GM18520 (cell line): Measurements from ENCODE around the gene CDCA7L.

Experiments used
- ATAC-seq: cut with Tn5 transposase; IDR thresholded peaks from one replicate; pipeline ENCODE4 v1.9.1; 2021; ENCODE audit not compliant: unreplicated experiment

CDCA7L gene, protein sequence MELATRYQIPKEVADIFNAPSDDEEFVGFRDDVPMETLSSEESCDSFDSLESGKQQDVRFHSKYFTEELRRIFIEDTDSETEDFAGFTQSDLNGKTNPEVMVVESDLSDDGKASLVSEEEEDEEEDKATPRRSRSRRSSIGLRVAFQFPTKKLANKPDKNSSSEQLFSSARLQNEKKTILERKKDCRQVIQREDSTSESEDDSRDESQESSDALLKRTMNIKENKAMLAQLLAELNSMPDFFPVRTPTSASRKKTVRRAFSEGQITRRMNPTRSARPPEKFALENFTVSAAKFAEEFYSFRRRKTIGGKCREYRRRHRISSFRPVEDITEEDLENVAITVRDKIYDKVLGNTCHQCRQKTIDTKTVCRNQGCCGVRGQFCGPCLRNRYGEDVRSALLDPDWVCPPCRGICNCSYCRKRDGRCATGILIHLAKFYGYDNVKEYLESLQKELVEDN

DNA sequence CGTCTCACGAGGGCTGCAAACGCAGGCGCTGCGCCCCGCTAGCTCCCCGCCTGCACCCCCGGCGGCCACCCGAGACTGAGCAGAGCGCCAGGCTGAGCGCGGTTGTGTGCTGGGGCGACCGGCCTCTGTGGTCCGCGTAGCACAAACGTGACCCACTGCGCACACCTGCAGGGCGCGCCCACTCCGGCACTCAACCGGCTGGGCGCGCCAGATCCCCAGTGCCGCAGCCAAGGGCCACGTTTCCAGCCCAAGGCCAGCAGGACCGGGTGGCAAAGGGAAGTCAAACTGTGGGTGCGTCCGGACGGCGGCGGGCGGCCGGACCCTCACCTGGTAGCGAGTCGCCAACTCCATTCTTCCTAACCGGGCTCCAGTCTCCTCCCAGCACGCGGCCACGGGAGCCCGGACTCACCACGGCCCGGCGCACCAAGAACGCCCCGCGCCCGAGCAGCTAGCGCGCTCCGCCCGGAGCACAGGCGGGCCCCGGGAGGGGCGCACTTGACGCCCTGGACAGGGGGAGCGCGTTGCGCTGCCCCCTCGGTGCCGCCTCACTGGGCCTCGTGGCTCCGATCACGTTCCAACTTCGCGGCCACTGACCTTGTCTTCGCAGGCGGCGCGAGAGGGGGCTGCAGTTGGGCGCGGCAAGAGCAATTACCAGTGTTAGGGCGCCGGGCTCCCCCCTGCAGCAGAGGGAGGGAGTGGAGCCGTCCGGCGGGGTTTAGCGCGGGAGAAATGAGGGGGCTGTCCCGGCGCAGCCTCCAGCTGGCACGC is at the start of gene CDCA7L:
Gene CDCA7L, minus strand, starts transcription at position 446 of the 768 bp plus-strand sequence. Its CDS starts 95 bp downstream, at position 351.
- ATAC-seq = peak; percentile 68

GRCh38 chr7:21986096-21986495 is 40.4 kb upstream of the CDCA7L start:
- ATAC-seq = no peak

DNA sequence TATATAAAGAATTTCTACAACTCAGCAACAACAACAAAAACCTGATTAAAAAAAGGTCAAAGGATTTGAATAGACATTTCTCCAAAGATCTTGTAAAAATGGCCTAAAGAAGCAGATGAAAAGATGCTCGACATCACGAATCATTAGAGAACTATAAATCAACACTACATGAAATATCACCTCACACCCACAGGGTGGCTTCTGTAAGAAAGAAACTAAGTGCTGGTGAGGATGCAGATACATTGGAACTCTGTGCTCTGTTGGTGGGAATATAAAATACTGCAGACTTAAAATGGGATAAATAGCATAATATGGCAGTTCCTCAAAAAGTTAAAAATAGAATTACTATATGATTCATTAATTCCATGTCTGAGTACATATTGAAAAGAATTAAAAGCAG is 38.3 kb upstream of the CDCA7L start:
- no peak for ATAC-seq

GRCh38 chr7:21983056-21983455 is 37.4 kb upstream of the CDCA7L start:
- ATAC-seq = no peak

DNA sequence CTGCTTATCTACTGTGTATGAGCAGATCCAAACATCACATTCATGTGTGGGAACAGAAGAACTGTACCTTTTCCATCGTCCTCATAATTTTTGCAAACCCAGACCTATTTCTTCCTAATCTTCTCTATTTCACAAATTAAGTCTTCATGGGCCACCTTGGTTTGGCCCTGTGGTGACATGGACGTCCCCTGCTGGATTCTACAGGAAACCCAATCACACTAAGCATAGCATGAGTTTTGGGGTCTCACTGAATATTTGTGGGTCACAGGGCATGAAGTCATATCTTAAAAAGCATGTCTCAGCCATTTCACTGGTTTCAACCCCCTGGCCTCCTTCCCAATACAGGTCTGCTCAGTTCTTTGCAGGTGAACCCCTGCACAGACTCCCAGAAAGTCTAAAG is 35.8 kb upstream of the CDCA7L start:
- no peak for ATAC-seq

- no peak for ATAC-seq
These were observed 35.3 kb upstream of the CDCA7L start for GRCh38 chr7:21980926-21981500.

DNA sequence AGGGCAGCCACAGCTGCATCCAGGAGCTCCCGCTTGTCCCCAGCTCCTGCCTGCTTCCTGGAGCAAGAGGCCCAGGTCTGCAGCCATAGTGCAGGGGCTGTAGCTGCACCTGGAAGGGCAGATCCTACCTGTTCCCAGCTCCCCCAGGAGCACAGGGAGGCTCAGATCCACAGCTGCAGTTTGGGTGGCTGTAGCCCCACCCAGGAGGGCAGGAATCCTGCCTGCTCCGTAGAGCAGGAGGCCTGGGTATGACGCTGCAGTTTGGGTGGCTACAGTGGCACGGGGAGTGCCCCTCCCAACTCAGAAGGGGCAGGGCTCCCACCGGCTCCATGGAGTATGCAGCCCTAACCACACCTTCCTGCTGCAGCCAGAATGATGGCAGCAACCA is 26.7 kb upstream of the CDCA7L start:
- ATAC-seq = no peak

GRCh38 chr7:21971780-21972396 is 26.2 kb upstream of the CDCA7L start:
- no peak for ATAC-seq

DNA sequence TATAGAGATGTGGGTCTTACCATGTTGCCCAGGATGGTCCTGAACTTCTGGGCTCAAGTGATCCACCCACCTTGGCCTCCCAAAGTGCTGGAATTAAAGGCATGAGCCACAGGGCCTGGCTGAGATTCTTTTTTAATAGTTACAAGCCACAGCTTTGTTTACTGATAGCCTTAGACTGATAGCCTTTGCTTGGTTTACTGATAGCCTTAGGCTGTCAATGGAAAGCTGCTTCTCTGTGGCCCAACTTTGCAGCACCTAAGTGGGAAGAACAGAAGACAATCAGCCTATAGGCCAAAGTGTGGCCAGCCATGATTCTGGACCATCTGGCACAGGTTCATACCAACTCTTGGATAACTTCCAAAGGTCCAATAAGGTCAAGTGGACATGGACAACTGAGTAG is 24.1 kb upstream of the CDCA7L start:
- ATAC-seq = no peak

DNA sequence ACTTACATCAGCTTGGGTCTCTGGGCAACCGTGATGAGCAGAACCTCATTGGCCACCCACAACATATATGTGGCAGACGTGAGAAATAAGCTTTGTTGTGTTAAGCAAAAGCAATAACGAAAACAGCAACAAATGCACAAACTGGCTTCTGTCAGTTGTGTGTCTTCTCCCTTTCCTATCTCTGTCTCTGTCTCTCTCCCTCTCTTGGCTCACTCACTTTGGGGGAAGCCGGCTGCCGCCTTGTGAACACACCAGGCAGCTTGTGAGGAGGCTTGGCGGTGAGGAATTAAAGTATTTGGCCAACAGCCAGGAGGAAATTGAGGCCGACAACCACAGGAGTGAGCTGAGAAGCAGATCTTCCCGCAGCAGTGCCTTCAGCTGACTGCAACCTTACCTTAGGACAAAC is 21.9 kb upstream of the CDCA7L start:
- no peak for ATAC-seq

DNA sequence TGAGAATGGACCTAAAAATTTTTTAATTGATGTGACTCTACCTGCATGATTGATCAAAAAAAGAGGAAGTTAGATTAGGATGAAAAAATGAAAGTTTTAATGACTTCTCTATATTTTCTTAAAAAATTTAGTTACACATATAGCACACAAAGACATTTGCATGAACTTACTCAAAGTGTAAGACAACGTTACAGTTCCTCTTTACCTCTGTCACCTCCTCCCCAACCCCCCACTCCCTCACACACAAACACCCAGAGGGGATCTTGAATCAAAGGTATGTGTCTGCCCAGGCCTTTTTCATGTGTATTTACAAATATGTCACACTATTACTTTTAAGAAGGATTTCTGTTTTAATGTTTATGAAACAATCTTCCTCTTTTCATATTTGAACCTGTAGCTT is 20.6 kb upstream of the CDCA7L start:
- ATAC-seq = peak; percentile 81

DNA sequence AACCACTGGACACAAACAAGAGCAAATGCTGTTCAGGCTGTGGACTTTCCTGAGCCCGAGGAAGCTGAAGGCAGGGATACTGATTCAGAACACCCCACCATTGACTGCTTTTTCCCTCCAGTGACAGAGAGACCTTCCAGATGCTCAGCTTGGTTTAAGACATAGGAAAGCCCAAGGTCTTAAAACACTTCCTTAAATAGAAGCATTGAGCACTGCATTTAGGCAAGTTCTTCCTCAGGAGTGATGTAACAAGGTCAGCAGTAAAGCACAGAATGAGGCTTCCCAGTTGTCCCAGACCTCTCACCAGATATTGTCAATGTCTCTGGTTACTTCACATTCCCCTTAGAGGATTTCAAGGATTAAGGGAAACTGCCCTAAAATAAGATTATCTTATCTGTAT is 19.6 kb upstream of the CDCA7L start:
- ATAC-seq = no peak

- no peak for ATAC-seq
These were observed 17.0 kb upstream of the CDCA7L start for GRCh38 chr7:21962677-21963076.

DNA sequence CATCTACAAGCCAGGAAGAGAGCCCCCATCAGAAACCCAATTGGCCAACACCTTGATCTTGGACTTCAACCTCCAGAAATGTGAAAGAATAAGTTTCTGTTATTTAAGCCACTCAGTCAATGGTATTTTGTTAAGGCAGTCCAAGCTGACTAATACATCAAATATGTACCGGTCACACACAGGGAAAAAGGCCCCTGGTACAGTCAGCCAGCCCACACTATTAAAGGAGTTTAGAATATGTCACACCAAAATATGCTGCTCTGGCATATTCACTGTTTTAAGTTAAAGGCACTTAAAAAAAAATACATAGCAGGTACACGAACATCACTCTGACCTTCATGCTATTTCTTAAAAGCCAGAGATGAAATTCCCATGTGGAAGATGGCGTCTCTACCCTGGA is 15.2 kb upstream of the CDCA7L start:
- ATAC-seq = no peak

- ATAC-seq = no peak
These were observed 13.7 kb upstream of the CDCA7L start for GRCh38 chr7:21959387-21959776.

DNA sequence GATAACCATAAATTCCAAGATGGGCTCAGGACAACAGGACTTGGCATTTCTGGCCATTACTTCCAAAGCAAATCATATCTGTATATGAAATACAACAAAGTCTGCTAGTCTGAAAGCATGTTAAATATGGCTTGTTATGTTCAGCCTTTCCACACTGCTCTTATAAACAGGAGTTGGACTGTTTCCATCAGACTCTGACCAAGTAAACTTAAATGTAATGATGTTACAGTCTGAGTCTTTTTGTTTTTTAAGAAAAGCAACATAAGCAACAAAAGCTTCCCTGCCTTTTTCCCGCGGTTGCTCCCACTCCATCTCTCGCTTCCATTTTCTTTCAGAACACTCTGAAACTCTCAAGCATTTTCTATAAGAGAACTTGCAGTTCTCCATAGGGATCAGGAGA is 8.1 kb upstream of the CDCA7L start:
- ATAC-seq = no peak

DNA sequence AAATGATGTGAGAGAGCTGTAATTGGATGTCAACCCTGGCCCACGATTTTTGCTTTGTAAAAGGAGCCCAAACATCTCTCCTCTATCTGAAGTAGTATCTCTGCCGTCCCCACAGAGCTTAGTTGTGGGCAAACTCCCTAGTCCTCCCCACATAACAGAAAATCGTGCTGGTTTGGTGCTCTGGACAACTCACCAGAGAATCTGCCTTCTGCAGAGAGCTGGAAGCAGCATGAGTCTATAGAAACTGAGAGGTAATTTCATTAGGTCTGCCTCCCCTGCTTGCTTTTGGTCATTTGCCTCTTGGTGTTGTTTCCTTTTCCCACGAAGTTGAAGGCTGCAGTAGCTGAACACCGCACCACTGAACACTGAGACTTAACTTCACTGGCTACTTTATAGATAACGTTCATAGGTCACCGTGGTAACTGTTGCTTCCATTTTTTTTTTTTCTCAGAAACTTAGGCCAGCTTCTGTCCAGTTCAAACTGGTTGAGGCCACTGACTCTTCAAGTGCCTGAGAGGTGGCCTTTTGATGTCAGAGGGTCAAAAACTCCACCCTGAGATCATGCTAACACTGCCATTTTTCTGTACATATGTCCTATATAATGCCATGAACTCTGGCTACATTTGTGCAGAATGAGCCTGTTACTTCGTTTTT is 3.3 kb upstream of the CDCA7L start:
- no peak for ATAC-seq

- ATAC-seq = no peak
These were observed 2.7 kb upstream of the CDCA7L start for GRCh38 chr7:21948364-21948763.

DNA sequence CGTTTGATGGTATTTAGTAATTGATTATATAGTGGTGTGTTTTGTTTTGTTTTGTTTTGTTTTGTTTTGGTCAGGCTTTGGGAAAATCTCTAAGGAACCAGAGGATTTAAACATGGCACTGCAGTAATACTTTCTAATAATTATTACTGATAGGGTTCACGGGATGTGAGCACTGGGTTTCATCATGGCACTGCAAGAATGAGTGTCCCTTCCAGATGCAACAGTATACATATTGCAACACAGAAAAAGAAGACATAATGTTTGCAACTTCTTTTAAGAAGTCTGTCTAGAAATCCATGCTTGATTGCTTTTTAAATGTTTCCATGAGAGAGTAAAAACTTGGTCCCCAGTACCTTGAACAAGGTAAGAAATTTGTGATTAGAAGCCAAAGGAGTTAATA is 2.2 kb upstream of the CDCA7L start:
- ATAC-seq = no peak

- ATAC-seq = no peak
These were observed 1.4 kb upstream of the CDCA7L start for GRCh38 chr7:21947056-21947455.

DNA sequence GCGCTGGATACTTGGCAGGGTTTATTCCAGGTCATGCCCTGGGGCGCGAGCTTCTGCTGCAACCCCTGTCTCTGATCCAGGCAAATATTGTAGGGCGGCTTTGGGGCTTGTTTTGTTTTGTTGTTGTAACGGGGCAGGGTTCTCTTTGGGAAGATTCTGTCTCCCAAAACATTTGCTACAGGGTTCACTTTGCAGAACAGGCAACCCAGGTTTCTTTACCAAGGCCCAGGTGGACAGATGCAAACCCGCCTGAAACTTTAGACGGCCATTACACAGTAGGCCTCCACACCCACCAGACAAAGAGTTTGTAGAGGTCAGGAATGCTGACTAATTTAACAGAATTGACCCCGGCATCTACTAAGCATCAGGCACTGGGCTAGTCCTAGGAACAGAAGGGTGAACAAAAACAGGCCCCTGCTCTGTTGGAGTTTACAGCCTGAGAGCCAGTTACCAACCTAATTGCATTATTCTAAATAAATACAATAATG is 567 bp upstream of the CDCA7L start:
- ATAC-seq = no peak
